ENCODE measurements around the gene NELL1.

NELL1 gene

GRCh38 chr11:20668844-20669819 lies at the start of gene NELL1:
TSS of gene NELL1 (plus strand) at chr11:20669586.
- no peak for DNase-seq (ENCODE audit: low spot score)

DNA sequence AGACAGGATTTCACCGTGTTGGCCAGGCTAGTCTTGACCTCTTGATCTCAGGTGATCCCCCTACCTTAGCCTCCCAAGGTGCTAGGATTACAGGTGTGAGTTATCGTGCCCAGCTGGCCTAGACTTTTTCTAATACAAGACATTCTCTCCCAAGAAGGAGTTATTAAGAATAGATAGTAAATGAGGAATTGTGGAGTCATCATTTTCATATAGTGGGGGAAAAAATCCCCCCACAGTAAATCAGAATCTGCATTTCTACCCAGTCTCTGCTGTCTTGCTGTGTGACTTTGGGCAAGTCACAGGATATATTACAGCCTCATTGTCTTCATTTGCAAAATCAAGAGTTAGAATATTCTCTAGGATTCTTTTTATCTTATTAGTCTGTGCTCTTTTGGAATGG lies 48.4 kb upstream of the NELL1 start:
- no peak for DNase-seq (ENCODE audit: low spot score)

DNA sequence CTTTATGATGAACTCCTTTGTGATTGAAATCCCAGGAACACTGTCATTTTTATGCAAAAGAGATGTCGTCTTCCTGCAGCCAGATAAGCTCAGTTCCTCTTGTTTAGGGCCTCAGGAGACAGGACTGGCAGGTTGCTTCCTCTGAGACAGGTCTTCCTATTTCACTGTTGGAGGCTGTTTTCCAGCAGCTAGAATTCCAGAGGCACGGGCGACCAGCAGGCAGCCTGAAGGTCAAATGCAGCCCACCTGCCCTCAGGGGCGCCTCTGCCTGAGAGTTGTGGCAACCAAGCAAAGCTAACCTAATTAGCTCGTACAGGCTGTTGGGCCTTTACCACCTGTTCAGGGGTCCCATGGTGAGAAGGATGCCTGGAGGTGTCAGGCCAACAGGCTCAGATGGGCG lies 47.7 kb upstream of the NELL1 start:
- DNase-seq (ENCODE audit: low spot score): no peak

DNA sequence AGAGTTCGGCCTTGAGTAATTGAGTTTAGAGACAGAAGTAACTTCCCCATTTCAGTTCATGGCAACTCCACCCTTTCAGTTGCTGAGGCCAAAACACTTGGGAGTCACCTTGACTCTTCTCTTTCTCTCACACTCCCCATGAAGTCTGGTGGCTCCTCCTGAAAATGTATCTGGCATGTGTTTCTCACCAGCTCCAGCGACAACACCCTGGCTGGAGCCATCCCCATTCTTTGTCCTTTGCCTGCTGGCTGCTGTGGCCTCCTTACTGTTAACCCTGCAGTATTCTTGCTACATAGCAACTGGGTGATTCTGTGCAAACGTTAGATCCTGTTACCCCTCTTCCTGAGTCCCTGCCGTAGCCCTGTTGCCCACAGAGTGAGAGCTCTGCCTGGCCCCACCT lies 46.1 kb upstream of the NELL1 start:
- no peak for DNase-seq (ENCODE audit: low spot score)

DNA sequence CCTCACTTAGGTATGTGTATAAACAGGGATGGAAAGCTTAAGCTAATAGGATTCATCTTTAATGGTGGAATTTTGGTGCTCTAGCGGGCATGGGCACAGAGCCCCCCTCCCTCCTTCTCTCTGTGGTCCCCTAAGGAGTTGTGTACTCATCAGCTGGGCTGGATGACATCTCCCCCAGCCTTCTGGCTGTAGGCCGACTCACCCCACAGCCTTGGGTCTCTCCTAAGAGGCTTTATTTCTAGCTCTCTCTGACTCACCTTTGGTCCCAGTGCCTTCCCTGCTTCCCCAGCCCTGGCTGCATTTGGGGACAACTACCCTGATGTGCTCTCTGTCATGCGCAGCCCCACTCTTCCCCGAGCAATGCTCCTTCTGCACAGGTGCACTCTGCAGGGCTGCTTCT lies 43.1 kb upstream of the NELL1 start:
- no peak for DNase-seq (ENCODE audit: low spot score)

GRCh38 chr11:20627026-20627425 lies 42.4 kb upstream of the NELL1 start:
- DNase-seq (ENCODE audit: low spot score): no peak

DNA sequence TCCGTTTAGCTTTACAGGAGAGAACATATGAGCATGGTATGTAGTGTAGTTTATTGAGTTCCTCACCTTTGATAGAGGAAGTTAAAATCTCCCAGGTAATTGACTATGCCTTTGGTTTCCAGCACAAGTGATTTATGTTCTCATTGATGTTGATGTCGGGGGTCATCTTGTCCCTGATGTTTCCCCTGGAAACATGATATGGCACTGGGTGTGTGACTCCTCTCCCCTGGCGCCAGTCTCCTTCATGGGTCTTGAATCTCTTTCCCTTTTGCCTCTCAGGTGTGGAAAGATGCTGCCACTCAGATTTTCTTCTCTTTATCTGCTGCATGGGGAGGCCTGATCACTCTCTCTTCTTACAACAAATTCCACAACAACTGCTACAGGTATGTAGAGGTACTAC lies 41.7 kb upstream of the NELL1 start:
- no peak for DNase-seq (ENCODE audit: low spot score)

- DNase-seq (ENCODE audit: low spot score): no peak
These were observed 37.7 kb upstream of the NELL1 start for GRCh38 chr11:20631519-20632168.

GRCh38 chr11:20632169-20632532 lies 37.2 kb upstream of the NELL1 start:
- no peak for DNase-seq (ENCODE audit: low spot score)

DNA sequence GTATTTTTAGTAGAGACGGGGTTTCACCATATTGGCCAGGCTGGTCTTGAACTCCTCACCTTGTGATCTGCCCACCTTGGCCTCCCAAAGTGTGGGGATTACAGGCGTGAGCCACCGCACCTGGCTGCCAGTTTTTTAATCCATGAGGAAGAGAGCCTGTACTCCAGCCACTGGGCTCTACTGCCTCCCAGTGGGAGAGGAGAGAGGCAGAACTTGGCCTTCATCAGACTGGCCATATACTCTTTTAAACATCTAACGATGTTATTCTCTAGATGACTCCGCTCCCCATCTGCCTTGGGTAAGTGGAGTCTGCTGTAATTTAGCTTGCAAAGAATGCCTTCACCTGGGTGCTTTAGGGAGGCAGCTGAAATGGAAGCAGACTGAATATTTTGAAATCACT lies 35.3 kb upstream of the NELL1 start:
- no peak for DNase-seq (ENCODE audit: low spot score)

- no peak for DNase-seq (ENCODE audit: low spot score)
These were observed 34.6 kb upstream of the NELL1 start for GRCh38 chr11:20634781-20635180.

DNA sequence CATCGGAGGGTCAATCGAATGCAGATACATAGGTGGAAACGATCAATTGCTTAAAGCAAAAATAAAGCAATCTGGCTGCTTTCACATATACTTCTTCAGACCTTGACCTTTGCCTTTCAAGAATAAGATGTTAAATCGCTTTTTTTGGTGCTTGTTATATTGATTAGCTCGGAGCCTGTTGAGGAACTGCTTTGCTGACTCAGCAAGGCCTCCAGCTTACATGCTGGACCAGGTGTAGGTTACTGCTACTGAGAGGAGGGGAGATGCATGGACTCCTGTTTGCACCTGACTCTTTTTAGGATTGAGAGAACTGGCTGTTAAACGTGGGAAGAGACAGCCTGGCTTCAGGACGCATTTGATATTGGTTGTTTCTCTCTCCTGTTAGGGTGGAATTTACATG lies 31.3 kb upstream of the NELL1 start:
- no peak for DNase-seq (ENCODE audit: low spot score)

DNA sequence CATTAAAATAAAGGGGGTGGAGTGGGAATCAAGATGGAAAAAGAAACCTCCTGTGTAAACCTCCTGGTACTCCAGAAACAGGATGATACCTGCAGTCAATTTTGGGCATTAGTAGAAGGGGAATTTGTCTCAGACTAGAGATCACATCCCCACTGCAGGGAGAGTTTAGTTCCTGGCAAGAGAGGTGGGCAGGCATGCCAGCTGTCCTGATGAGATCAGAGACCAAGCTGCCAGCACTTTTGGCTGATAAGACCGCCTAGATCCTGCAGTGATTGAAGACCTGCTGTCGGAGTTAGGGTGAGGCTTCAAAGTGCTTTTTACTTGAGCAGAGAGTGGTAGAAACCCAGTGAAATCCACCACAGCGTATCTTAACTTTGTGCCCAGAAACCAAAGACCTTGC lies 29.7 kb upstream of the NELL1 start:
- no peak for DNase-seq (ENCODE audit: low spot score)

GRCh38 chr11:20640401-20640800 lies 29.0 kb upstream of the NELL1 start:
- no peak for DNase-seq (ENCODE audit: low spot score)

GRCh38 chr11:20644360-20644759 lies 25.0 kb upstream of the NELL1 start:
- DNase-seq (ENCODE audit: low spot score): no peak

DNA sequence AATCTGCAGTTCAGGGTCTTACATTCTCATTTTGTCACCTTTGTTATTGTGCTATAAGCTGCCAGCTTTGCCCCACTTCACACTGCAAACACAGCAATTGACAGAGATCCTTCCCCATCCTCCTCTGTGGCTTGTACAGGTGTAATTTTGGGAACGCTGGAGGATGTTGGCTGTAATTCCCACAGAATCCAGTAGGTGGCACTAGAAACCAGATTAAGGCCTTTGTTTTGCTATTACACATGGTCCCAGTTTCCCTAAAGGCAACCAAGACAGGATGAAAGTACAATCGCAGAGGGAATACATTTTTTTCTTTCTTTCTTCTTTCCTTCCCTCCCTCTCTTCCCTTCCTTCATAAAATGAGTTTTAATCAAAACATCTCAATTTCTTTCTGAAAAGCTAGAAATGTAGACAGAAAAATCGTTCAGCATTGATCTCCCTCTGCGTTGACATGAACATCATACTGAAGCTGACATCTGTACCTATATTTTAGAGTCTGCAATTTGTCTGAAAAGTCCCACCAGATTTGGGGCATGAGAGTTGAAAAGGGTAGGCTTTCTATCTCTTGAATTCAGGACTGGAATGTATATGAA lies 21.3 kb upstream of the NELL1 start:
- no peak for DNase-seq (ENCODE audit: low spot score)

GRCh38 chr11:20652150-20652806 lies 17.1 kb upstream of the NELL1 start:
- DNase-seq (ENCODE audit: low spot score): no peak

- no peak for DNase-seq (ENCODE audit: low spot score)
These were observed 15.3 kb upstream of the NELL1 start for GRCh38 chr11:20654038-20654437.

- DNase-seq (ENCODE audit: low spot score): no peak
These were observed 12.5 kb upstream of the NELL1 start for GRCh38 chr11:20656901-20657300.

- DNase-seq (ENCODE audit: low spot score): no peak
These were observed 11.3 kb upstream of the NELL1 start for GRCh38 chr11:20658135-20658534.

DNA sequence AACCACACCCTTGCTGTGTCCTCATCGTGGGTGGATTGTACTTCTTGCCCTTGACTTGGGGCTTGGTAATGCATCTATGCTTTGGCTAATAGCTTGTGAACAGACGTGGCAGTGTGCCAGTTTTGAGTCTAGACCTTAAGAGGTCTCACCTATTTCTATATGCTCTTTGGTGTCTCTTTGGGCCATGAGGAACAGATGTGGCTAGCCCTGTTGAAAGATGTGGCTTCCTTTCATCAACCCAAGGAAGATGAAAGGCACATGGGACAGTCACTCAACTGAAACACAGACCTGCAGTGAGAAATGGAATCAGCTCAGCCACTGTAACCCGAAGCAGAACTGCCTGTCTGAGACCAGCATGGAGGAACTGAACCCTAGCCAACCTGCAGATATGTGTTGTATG lies 7.9 kb upstream of the NELL1 start:
- no peak for DNase-seq (ENCODE audit: low spot score)

DNA sequence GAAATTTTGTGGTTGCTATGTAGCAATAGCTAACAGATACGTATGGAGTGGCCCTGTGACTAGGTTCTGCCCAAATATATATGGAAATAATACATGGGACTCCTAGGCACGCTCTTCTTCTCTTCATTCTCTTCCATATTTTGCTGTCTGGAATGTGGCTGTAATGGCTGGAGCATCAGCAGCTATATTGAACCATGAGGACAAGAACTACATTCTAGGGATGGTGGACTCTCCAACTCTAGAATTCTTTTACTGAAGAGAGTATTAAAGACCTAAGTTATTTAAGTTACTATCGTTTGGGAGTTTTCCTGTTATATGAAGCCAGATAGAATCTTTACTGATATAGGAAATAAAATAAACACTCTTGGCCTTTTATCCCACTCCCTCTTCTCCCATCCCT lies 7.5 kb upstream of the NELL1 start:
- no peak for DNase-seq (ENCODE audit: low spot score)

Data from left forelimb (tissue), 1 donor.